ENCODE data around the gene BCAP29.

DNA sequence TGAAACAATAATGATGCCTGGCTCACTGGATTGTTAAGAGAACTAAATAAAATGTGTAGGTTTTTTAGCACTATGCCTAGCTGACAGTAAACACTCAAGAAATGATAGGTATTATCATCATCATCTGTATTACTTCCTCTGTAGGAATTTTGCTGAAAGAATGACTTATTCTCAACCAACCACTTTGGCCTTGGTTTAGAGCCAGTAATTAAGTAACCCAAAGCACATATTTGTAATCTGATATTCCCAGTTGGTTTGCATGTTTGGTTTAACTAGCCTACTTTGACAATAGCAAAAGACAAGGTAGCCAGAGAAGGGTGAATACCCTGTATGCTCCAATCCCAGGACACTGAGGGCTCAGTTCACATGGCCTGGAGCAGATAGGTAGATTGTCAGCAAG, 34.4 kb downstream of the BCAP29 start:
- TF ChIP-seq, protein P1, sequence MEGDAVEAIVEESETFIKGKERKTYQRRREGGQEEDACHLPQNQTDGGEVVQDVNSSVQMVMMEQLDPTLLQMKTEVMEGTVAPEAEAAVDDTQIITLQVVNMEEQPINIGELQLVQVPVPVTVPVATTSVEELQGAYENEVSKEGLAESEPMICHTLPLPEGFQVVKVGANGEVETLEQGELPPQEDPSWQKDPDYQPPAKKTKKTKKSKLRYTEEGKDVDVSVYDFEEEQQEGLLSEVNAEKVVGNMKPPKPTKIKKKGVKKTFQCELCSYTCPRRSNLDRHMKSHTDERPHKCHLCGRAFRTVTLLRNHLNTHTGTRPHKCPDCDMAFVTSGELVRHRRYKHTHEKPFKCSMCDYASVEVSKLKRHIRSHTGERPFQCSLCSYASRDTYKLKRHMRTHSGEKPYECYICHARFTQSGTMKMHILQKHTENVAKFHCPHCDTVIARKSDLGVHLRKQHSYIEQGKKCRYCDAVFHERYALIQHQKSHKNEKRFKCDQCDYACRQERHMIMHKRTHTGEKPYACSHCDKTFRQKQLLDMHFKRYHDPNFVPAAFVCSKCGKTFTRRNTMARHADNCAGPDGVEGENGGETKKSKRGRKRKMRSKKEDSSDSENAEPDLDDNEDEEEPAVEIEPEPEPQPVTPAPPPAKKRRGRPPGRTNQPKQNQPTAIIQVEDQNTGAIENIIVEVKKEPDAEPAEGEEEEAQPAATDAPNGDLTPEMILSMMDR (IDR thresholded peaks at IDR 0.05; ENCODE audit: insufficient read depth, low read length, poor library complexity, severe bottlenecking): no peak
- no peak for TF ChIP-seq EZH2phosphoT487 (conservative IDR thresholded peaks at IDR 0.05; ENCODE audit: low read length)

Data from SU-DHL-6 (cell line).